Mononuclear cell (primary cell): ENCODE results near the gene PCGF1. TPM values are rescaled to one million over a fixed set of nuclear protein-coding genes. Genes with fewer than 3 reads are reported as not detected.

Experiments
- H3K27me3 ChIP-seq: 2 replicates; pipeline ENCODE4 v1.6.0; 2011; ENCODE audit warnings: low read length, control low read depth; ENCODE audit not compliant: insufficient read depth
- H3K4me1 ChIP-seq: 2 replicates; pipeline ENCODE4 v1.5.1; 2011; ENCODE audit warnings: mild to moderate bottlenecking, low read length, control low read depth; ENCODE audit not compliant: insufficient read depth
- H3K4me3 ChIP-seq: 2 replicates; pipeline ENCODE4 v1.5.1; 2011; ENCODE audit warnings: mild to moderate bottlenecking, low read length, moderate library complexity
- H3K9me3 ChIP-seq: 2 replicates; pipeline ENCODE4 v1.5.1; 2011; ENCODE audit warnings: low read depth, mild to moderate bottlenecking, control low read depth, low read length
- total RNA-seq: library from RNA; depleted of rRNA; stranded (reverse); fragments of >200 nt; gene quantifications from one replicate; pipeline ENCODE4 v1.2.3, GENCODE V29; 2012

PCGF1 gene
- total RNA-seq, 1 donor: 12.1 TPM

DNA sequence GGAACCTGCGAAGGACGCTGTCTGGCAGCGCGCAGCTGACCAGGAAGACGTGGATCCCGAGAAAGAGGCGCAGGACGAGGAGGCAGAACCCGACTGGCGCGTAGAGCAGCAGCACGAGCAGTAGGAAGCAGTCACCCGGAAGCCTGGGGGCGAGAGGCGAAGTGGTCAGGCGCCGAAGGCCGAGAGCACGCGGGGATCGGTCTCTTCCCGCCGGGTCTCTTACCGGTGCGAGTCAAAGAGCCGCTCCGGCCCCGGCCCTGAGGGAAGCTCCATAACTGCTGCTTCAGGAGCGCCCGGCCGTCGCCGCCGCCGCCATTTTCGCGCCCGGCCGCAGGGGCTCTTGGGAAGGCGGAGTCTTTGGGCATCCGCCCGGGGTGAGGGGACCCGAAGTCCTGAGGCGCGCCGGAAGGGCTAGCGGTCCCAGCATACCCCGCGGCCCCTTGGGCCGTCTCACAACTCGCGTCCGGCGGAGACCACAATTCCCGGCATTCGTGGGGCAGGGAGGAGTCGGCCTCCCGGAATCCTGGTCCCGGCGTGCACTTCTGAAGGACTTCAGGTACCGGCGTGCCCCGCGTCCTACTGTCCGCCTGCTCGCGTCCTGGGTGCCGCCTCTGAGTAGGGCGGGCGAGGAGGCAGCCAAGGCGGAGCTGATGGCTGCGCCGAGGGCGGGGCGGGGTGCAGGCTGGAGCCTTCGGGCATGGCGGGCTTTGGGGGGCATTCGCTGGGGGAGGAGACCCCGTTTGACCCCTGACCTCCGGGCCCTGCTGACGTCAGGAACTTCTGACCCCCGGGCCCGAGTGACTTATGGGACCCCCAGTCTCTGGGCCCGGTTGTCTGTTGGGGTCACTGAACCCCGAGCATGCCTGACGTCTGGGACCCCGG is 22.1 kb upstream of the PCGF1 start, which contains the start of the genes AUP1 and HTRA2:
TSS of gene AUP1 (minus strand) at position 350 of the 882 bp plus-strand sequence. CDS start at position 273, 77 bp downstream.
TSS of gene HTRA2 (plus strand) at position 577 of the 882 bp plus-strand sequence. CDS start at position 651, 74 bp downstream.
- Histone ChIP-seq H3K27me3 (no peaks in the 10 kb centered on the region), H3K9me3 (no peaks in the 10 kb centered on the region), H3K4me3 (peak within 1 kb of the TSS; percentile 76), H3K4me1 (peaks cover 30% of the 10 kb centered on the region)

DNA sequence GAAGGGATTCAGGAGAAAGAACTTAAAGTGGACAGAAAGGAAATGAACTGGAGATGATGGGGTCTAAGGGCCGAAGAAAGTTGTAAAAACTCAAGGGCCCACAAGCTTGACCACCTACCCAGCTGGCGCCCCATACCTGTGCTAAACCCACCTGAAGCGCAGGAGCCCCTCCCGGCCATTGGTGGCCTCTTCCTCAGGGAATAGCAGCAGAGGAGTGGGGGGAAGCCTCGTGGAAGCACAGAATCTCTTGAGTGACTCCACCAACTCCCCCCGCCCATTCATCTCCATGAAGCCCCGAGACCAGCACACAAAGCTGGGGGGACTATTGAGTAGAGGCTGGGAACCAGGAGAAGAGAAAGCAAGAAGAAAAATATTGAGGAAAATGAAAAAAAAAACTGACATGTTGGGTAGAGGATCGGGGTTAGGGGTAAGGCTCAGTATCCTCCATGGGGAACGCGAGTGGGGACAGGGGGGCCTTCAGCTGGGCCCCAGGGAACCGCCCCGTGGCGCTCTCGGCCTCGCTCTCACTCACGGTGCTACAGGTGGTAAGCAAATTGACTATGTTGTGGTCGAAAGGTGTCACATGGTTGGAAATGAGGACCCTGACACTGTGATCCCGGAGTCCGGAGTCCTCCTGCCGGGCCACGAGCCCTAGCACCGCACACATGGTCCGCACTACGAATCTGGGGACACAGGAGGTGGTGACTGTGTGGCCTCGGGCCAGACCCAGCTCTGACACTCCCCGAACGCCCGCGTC is 21.3 kb upstream of the PCGF1 start:
- H3K4me3 ChIP-seq: peak overlapping the region; percentile 76
- no peaks in the 10 kb centered on the region for H3K27me3 ChIP-seq
- H3K4me1 ChIP-seq: peaks cover 30% of the 10 kb centered on the region
- no peaks in the 10 kb centered on the region for H3K9me3 ChIP-seq

DNA sequence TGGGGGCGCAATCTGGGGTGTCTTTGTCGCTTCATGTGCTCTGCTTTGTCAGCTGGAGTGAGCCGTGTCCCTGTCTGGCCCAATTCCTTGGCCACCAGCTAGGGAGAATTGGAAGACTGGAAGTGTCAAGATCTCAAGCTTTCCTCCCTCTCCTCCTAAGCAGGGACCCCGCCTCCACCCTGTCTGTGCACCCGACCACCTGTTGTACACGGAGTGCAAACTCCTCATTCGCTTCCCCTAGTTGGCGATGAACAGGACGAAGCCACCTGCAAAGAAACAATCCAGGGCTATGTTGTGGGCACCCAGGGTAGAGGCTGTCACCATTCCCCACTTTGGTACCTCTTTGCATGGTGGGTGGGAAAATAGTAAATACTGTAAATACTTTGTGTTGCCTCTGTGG is 20.2 kb upstream of the PCGF1 start:
- Histone ChIP-seq H3K4me1 (peaks cover 30% of the 10 kb centered on the region), H3K9me3 (no peaks in the 10 kb centered on the region), H3K4me3 (no peak overlapping the region), H3K27me3 (no peaks in the 10 kb centered on the region)

DNA sequence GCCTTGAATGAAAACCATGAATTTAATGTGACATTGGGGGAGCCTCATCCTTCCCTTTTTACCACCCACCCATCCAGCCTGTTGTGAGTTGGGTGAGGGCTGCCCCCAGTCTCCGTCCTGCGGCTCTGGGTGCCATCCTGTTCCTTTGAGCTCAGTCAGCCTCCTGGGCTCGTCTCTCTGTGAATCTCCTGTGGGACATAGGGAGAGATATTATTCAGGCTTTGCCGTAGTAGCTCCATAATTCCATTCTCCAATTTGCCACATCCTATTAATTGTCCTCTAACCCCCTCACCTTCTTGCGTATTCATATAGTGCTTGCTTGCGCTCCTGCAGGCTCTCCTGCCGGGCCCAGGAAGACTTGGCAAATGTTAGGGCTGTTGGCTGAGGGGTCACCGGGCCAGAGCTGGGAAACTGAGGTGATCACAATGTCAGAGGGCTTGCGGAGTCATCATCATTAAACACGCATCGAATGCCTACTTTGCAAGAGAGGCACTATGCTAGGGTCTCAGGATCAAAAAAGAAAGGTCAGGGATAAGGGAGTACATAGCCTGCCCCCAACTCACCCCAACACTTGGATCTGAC is 19.2 kb upstream of the PCGF1 start:
- H3K4me1 ChIP-seq: peaks cover 29% of the 10 kb centered on the region
- H3K4me3 ChIP-seq: no peak overlapping the region
- no peaks in the 10 kb centered on the region for H3K27me3 ChIP-seq
- H3K9me3 ChIP-seq: no peaks in the 10 kb centered on the region

DNA sequence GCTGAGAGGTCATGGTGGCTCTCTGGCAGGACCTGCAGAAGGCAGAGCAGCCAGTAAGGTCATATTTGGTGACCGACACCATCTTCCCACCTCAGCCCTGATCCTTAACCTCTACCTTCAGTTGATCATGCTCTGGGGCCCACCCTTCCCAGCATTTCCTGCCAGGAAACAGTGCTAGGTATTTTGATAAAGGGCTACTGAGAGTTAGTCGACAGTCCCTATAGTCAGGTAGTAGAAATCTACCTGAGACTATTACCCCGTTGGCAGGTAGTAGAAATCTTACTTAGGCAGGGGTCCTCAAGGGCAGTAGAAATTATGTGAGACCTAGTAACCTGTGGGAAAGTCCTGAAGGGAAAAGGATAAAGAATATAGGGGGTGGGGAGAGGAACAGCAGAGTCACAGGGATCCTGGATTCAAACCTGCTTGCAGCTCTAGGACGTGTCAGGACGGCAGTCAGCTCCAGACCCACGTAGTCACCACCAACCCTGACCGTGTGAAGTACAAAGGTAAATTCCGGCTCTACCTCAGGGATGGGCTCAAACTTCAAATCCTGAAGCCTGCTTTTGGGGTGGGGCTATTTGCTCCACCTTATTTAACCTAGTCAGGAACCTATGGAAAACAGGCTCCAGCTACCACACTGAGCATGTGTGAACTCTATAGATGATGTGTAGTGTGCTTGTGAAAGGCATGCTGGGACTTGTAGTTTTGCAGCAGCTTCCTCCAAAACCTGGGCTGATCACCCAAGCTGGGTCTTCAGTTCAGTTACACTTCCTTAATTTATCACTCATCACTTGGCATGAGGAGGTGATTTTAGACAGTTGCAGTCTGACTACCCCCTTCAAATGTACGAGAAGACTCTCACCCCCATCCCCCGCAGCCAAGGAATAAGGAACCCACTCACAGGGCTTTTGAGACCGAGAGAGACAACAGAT is 18.5 kb upstream of the PCGF1 start, which contains the start of gene DQX1:
TSS of gene DQX1 (minus strand) at position 515 of the 932 bp plus-strand sequence. CDS start at position 13, 502 bp downstream.
- Histone ChIP-seq H3K27me3 (peaks cover 2% of the 10 kb centered on the region), H3K9me3 (no peaks in the 10 kb centered on the region), H3K4me3 (no peak within 1 kb of the TSS), H3K4me1 (peaks cover 21% of the 10 kb centered on the region)

DNA sequence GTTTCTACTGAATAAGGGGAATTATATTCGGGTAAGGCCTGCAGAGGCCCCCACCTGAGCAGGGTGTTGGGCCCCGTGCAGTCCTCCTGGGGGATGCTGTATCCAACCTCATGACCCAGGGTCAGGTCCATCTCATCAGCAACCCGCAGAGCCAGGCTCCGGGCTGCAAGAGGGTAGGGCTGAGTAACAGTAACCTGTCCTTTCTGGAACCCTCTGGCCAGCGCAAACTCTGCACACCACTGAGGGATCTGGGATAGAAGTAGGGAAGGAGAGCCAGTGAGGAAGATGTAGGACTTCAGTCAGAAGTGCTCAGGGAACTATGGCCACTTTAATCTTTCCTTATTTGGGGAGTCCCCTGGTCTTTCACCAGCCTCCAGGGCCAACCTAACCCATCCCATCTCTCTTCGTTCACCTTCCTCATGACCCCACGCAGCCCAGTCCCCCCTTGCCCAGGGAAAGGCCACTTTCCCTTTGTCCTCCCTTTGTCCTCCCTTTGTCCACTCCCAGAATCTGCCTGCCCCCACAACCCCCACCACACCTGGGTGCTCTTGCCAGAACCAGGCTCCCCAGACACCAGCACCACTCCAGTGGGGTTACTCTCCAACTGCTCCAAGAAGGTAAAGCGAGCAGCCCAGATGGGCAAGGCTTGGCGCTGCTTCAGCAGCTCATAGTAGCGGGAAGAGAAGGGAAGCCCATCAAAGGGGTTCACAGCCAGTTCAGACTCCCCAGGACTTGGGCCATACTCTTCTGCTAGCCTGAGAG is 17.6 kb upstream of the PCGF1 start:
- peaks cover 10% of the 10 kb centered on the region for H3K27me3 ChIP-seq

DNA sequence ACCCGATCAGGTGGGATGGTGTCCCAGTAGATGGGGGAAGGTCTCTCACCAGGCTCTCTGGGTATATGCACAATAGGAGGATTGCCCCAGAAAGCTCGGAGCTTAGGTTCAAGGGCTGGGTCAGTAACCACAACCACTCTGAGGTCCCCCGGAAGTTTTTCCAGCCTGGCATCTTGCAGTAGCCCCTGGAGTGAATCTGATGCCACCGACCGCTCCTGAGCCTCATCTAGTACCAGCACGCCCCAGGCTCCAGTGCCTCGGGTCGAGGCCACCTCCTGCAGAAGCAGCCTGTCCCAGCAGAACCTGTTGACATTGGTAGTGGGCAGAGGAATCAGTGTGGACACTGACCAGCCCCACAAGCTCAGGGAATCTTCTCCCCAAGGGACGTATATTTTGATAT is 16.5 kb upstream of the PCGF1 start:
- Histone ChIP-seq H3K4me3 (no peak overlapping the region), H3K9me3 (no peaks in the 10 kb centered on the region), H3K4me1 (peaks cover 12% of the 10 kb centered on the region), H3K27me3 (peaks cover 21% of the 10 kb centered on the region)

More for the DNA sequence above, 17.6 kb upstream of the PCGF1 start:
- H3K4me3 ChIP-seq: no peak overlapping the region
- H3K9me3 ChIP-seq: no peaks in the 10 kb centered on the region
- H3K4me1 ChIP-seq: peaks cover 13% of the 10 kb centered on the region

DNA sequence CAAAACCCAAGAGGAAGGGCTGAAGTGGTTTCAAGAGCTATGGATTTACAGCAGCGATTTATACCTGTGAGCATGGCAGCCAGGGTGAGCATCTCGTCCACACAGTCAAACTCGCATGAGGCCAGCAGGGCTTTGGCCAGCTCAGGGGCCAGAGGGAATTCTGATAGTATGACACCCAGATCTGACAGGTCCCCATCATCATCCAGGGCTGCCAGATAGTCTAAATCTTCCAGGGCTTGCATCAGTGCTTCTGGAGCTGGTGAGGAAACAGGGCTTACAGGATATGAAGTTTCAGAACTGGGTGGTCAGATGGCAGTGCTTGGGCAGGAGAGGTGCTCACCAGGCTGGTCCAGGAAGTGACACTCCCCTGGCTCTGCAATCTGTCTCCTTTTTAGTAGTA is 15.0 kb upstream of the PCGF1 start:
- H3K4me1 ChIP-seq: no peaks in the 10 kb centered on the region
- H3K27me3 ChIP-seq: peaks cover 36% of the 10 kb centered on the region
- H3K4me3 ChIP-seq: no peak overlapping the region
- H3K9me3 ChIP-seq: no peaks in the 10 kb centered on the region

DNA sequence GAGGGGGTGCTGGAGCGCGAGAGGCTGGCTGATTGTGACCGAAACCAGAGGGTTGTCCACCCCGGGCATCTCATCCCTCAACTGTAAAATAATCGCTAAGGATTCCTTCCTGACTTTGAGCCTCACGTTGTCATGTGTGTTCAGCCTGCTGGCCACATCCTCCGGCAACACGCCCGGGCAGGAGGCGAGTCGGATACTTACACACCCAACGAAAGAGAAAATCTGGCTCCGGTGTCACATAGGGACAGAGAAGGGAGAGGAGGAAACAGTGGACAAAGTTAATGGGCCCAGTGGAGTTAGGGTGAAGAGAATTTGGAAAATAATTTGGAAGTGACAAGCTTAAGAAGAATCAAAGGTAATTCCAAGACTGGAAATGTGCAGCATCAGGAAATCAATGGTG is 9.2 kb upstream of the PCGF1 start:
- Histone ChIP-seq H3K27me3 (peaks cover 92% of the 10 kb centered on the region), H3K4me1 (peaks cover 37% of the 10 kb centered on the region), H3K4me3 (no peak overlapping the region), H3K9me3 (no peaks in the 10 kb centered on the region)

DNA sequence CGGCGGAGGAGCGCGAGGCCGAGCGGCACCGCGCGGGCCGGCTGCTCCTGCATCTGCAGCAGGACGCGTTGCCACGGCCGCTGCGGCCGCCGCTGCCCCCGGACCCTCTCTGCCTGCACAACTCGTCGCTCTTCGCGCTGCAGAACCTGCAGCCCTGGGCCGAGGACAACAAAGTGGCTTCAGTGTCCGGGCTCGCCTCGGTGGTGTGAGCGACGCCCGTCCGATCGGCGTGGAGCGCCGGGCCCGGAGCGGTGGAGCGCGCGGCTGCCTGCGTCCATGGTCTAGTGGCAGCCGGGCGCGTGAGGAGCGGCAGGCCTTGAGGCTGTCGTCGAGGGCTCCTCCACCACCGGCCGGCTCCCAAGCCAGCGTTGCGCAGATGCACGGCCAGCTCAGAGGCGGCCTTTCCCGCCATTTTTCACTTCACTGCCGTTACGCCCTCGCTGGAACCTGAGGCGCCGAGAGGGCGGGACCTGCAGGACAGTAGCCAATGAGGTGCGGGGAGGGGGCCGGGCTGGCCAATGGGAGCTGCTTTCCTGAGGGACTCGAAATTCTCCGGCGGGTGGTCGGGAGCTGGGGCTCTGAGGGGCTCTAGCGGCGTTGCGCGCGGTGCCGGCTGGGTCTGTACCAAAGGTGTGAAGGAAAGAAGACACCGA is 8.6 kb upstream of the PCGF1 start:
- H3K9me3 ChIP-seq: no peaks in the 10 kb centered on the region
- H3K4me3 ChIP-seq: peak overlapping the region; percentile 24
- peaks cover 97% of the 10 kb centered on the region for H3K27me3 ChIP-seq
- peaks cover 37% of the 10 kb centered on the region for H3K4me1 ChIP-seq

DNA sequence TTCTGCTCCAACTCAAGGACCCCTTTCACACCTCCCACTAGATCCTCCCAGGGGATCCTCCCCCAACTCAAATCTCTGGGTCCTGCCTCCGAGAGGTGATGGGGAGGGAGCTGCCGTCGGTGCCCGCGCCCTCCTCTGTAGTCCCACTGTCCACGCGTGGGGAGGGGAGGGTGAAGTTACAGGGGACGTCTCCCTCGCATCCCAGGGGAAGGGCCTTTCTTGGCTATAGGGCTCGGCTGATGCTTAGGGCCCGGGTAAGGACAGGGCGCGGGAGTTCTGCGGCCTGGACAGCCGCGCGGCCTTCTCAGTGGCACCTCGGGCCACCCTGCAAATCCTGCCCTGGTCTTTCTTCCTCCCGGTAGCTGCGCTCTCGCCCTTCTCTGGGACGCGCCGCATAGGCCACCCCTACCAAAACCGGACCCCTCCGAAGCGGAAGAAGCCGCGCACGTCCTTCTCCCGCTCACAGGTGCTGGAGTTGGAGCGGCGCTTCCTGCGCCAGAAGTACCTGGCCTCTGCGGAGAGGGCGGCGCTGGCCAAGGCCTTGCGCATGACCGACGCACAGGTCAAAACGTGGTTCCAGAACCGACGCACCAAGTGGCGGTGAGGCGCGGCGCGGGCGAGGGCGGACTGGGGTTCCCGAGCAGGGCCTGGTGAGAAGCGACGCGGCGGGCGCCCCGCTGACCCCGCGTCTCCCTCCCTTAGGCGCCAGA is 7.9 kb upstream of the PCGF1 start:
- peaks cover 97% of the 10 kb centered on the region for H3K27me3 ChIP-seq

DNA sequence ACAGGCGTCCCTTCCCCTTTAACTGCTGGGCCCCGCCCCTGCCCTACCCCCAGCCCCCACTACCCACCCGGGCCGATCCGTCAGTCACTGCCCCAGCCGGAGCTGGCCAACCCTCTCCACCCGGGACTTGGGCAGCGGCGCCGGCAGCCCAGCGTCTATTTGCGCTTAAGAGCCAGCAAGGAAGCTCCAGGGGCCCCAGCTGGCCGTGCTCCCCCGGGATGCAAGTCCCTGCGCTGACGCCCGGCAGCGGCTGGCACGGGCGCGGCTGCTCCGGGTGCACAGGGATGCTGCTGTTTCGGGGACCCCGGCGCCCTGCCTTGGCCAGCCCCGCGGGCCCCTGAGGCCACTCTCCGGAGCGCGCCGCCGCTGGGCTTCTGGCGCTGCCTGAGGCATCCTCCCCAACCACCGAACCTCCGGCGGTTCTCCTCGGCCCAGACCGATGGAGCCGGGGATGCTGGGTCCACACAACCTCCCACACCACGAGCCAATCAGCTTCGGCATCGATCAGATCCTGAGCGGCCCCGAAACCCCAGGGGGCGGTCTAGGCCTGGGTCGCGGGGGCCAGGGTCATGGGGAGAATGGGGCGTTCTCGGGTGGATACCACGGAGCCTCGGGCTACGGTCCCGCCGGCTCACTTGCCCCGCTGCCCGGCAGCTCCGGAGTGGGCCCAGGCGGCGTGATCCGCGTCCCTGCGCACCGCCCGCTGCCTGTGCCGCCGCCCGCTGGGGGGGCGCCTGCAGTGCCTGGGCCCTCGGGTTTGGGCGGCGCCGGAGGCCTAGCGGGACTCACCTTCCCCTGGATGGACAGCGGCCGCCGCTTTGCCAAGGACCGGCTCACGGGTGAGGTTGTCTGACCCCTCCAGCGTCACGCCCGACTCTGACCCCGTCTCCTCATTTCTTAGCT is 7.1 kb upstream of the PCGF1 start, which contains the start of gene TLX2:
TSS of gene TLX2 (plus strand) at position 83 of the 903 bp plus-strand sequence. CDS start at position 440, 357 bp downstream.
- H3K27me3 ChIP-seq: peaks cover 97% of the 10 kb centered on the region
- no peaks in the 10 kb centered on the region for H3K9me3 ChIP-seq
- no peak within 1 kb of the TSS for H3K4me3 ChIP-seq
- H3K4me1 ChIP-seq: peaks cover 37% of the 10 kb centered on the region

More for the DNA sequence above, 7.9 kb upstream of the PCGF1 start:
- peaks cover 37% of the 10 kb centered on the region for H3K4me1 ChIP-seq
- no peaks in the 10 kb centered on the region for H3K9me3 ChIP-seq
- peak overlapping the region; percentile 24 for H3K4me3 ChIP-seq
